Measurements from ENCODE around the gene BRDT. TPM values are rescaled to one million over a fixed set of nuclear protein-coding genes. Genes with fewer than 3 reads are reported as not detected.

Gene BRDT
- total RNA-seq, 1 donor from 2014 or later: not detected

DNA sequence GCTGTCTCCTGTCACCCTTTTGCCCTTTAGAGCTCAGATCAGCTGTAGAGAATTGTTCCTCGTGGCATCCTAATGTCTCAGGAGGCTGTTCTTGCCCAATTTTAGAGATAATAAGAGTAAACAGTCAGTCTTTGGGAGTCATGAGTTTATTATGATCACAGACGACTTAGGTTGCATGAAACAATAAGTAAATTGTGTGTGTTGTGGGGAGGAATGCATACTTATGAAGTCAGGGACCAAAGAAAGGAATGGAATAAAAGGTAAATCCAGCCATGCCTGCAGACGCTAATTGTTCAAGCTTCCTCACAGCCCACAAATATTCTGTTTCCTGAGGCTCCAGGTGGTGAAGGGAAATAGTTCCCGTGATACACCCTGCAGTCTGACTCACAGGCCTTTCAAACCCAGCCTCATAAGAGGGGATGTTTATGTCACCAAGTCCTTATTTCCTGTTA, 81.5 kb downstream of the BRDT start:
- Histone ChIP-seq H3K9me3 (no peaks in the 10 kb centered on the region), H3K36me3 (no peaks in the 10 kb centered on the region), H3K4me3 (no peak overlapping the region), H3K4me1 (peaks cover 3% of the 10 kb centered on the region), H3K27me3 (ENCODE audit: low read depth) (peaks cover 11% of the 10 kb centered on the region), H3K27ac (no peak overlapping the region)
- DNase-seq: no peak
- no peak for TF ChIP-seq CTCF (IDR thresholded peaks at IDR 0.05)
- ATAC-seq: no peak
- intact Hi-C loops (cut with DNase I): no loop called here

DNA sequence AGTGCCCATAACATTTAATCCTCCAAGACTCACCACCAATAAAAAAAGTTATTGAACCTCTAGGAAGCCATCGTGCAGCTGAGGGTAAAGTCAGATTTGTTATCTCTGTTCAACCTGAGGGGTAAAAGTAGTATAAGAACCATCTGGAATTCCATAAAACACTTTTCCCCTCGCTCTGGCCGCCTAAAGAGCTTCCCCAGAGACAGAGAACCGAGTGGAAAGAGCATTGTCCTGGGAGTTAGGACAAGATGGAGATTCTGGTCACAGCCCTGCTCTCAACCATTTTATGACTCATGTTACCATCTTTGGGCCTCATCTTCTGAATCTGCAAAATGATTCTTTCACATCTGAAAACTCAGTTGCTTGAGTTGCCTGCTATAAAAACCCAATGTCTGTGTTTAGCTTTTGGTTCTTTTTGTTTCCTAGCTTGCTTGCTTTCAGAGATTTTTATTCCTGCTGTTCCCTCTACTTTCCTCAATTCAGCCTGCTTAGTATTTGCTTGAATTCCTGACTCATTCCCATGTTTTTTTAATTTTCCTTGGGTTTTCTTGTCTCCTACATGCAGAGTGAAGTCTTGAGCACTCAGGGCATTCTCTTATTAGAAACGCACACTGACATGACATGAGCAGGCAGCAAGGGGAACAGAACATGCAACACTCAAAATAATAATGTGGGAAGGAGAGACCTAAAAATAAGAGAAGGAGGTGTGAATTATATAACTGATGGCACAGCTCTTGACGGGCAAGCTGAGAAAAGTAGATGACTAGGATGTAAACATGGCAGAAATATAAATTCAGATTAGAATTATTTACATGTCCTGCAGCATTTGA, 82.3 kb downstream of the BRDT start:
- ATAC-seq: no peak
- H3K36me3 ChIP-seq: no peaks in the 10 kb centered on the region
- no peak overlapping the region for H3K27ac ChIP-seq
- peaks cover 11% of the 10 kb centered on the region for H3K27me3 ChIP-seq (ENCODE audit: low read depth)
- no peaks in the 10 kb centered on the region for H3K9me3 ChIP-seq
- H3K4me3 ChIP-seq: no peak overlapping the region
- intact Hi-C loops (cut with DNase I): no loop called here
- TF ChIP-seq CTCF (IDR thresholded peaks at IDR 0.05): no peak
- H3K4me1 ChIP-seq: peaks cover 3% of the 10 kb centered on the region
- no peak for DNase-seq

- Histone ChIP-seq H3K4me3 (no peak overlapping the region), H3K36me3 (no peaks in the 10 kb centered on the region), H3K9me3 (no peaks in the 10 kb centered on the region), H3K27me3 (ENCODE audit: low read depth) (no peaks in the 10 kb centered on the region), H3K4me1 (no peaks in the 10 kb centered on the region), H3K27ac (no peak overlapping the region)
- TF ChIP-seq CTCF (IDR thresholded peaks at IDR 0.05): no peak
- ATAC-seq (no peak), DNase-seq (no peak)
- intact Hi-C loops (cut with DNase I): no loop called here
Observed at GRCh38 chr1:92037400-92037799, 88.2 kb downstream of the BRDT start.

GRCh38 chr1:92038695-92039346, 89.6 kb downstream of the BRDT start:
- H3K36me3 ChIP-seq: no peaks in the 10 kb centered on the region

GRCh38 chr1:92040971-92041370, 91.8 kb downstream of the BRDT start:
- H3K4me1 ChIP-seq: no peaks in the 10 kb centered on the region
- H3K27me3 ChIP-seq (ENCODE audit: low read depth): no peaks in the 10 kb centered on the region
- no peak overlapping the region for H3K27ac ChIP-seq
- TF ChIP-seq CTCF (IDR thresholded peaks at IDR 0.05): no peak
- H3K9me3 ChIP-seq: no peaks in the 10 kb centered on the region
- DNase-seq (no peak), ATAC-seq (no peak)
- H3K36me3 ChIP-seq: no peaks in the 10 kb centered on the region
- intact Hi-C loops (cut with DNase I): no loop called here
- no peak overlapping the region for H3K4me3 ChIP-seq

More at GRCh38 chr1:92038695-92039346, 89.6 kb downstream of the BRDT start:
- H3K4me1 ChIP-seq: no peaks in the 10 kb centered on the region
- H3K9me3 ChIP-seq: no peaks in the 10 kb centered on the region
- TF ChIP-seq CTCF (IDR thresholded peaks at IDR 0.05): no peak
- no peak for ATAC-seq
- H3K27ac ChIP-seq: no peak overlapping the region
- DNase-seq: no peak
- H3K27me3 ChIP-seq (ENCODE audit: low read depth): no peaks in the 10 kb centered on the region
- intact Hi-C loops (cut with DNase I): no loop called here
- H3K4me3 ChIP-seq: no peak overlapping the region
